MCF 10A (cell line): ENCODE results near the gene DVL1. TPM values are rescaled to one million over a fixed set of nuclear protein-coding genes. Genes with fewer than 3 reads are reported as not detected.
"Not testable (repeated sequence)": the region's sequence is repeated elsewhere in the genome, so short reads cannot be mapped to it uniquely, and the experiment has no call there.

Source experiments
- BruUV-seq: library from RNA; stranded (reverse); fragments of 400-500 nt; replicated peaks from 2 replicates; lab custom pipeline; 2021; lab: Mats Ljungman, UMichigan
- CTCF ChIA-PET: fragments of 300-600 bp; sonication (Branson Sonifier 250); formaldehyde crosslinking; extraction: SDS; loops from one replicate; lab custom pipeline; 2021; ENCODE audit warnings: antibody characterized with exemption, inconsistent platforms; lab: Yijun Ruan, JAX
- POLR2A ChIA-PET: fragments of 300-600, 350-650 bp; sonication (Branson Sonifier 250); formaldehyde crosslinking; extraction: SDS; loops from one replicate; lab custom pipeline; 2020; ENCODE audit warnings: antibody characterized with exemption, inconsistent platforms; lab: Yijun Ruan, JAX
- DNase-seq: peaks from one replicate; pipeline ENCODE4 v3.0.0-alpha.2; 2018; ENCODE audit not compliant: unreplicated experiment
- H3K27ac Mint-ChIP-seq: one replicate; pipeline ENCODE4 v1.8.0; 2022; ENCODE audit warnings: mild to moderate bottlenecking, low read depth, mixed read lengths; ENCODE audit not compliant: unreplicated experiment
- H3K27me3 Mint-ChIP-seq: one replicate; pipeline ENCODE4 v1.8.0; 2022; ENCODE audit warnings: mixed read lengths; ENCODE audit not compliant: insufficient read depth, unreplicated experiment
- H3K36me3 Mint-ChIP-seq: one replicate; pipeline ENCODE4 v1.8.0; 2022; ENCODE audit warnings: mild to moderate bottlenecking, moderate library complexity, mixed read lengths; ENCODE audit not compliant: insufficient read depth, unreplicated experiment
- H3K4me1 Mint-ChIP-seq: one replicate; pipeline ENCODE4 v1.8.0; 2022; ENCODE audit warnings: mixed read lengths; ENCODE audit not compliant: insufficient read depth, unreplicated experiment
- H3K4me3 Mint-ChIP-seq: one replicate; pipeline ENCODE4 v1.8.0; 2022; ENCODE audit warnings: mild to moderate bottlenecking, moderate library complexity, mixed read lengths; ENCODE audit not compliant: unreplicated experiment
- H3K9me3 Mint-ChIP-seq: one replicate; pipeline ENCODE4 v1.8.0; 2022; ENCODE audit warnings: mixed read lengths; ENCODE audit not compliant: unreplicated experiment
- intact Hi-C: fragments of 100-400 bp; cut with micrococcal nuclease; formaldehyde crosslinking; loops from 2 replicates; pipeline ENCODE4 v1.14.1; 2022
- total RNA-seq: library from RNA; stranded (reverse); gene quantifications from 2 replicates; pipeline ENCODE4 v1.2.3, GENCODE V29; 2022
- TF ChIP-seq, protein P1 (sequence below): fragments of 200-600 bp; IDR thresholded peaks from one replicate; pipeline ENCODE4 v1.8.0; 2022; ENCODE audit warnings: antibody characterized with exemption, mild to moderate bottlenecking; ENCODE audit not compliant: unreplicated experiment

The DVL1 gene
- total RNA-seq, 1 experiment from 2014 or later = 113 TPM

- ChIA-PET CTCF (interaction anchor here (0.6 kb wide), 1 partner anchor 57 kb away, joined by 3 read pairs; the partner anchor contains the start of gene AURKAIP1), POLR2A (interaction anchor here (0.6 to 1.5 kb wide), 11 partner anchors 8 to 359 kb away, joined by 3 to 12 read pairs (median 4); partner anchors contain the start of genes CCNL2 and NOC2L)
- peak overlapping the region; percentile 84 for H3K27ac Mint-ChIP-seq
- TF ChIP-seq, protein P1, sequence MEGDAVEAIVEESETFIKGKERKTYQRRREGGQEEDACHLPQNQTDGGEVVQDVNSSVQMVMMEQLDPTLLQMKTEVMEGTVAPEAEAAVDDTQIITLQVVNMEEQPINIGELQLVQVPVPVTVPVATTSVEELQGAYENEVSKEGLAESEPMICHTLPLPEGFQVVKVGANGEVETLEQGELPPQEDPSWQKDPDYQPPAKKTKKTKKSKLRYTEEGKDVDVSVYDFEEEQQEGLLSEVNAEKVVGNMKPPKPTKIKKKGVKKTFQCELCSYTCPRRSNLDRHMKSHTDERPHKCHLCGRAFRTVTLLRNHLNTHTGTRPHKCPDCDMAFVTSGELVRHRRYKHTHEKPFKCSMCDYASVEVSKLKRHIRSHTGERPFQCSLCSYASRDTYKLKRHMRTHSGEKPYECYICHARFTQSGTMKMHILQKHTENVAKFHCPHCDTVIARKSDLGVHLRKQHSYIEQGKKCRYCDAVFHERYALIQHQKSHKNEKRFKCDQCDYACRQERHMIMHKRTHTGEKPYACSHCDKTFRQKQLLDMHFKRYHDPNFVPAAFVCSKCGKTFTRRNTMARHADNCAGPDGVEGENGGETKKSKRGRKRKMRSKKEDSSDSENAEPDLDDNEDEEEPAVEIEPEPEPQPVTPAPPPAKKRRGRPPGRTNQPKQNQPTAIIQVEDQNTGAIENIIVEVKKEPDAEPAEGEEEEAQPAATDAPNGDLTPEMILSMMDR = no peak
- peaks cover 11% of the 10 kb centered on the region for H3K4me1 Mint-ChIP-seq
- H3K4me3 Mint-ChIP-seq = peak overlapping the region; percentile 19
- peaks cover 54% of the 10 kb centered on the region for H3K36me3 Mint-ChIP-seq
- DNase-seq = peak; percentile 94
- intact Hi-C loops = no loop called here
- TSS peak; percentile 7 for BruUV-seq
- H3K27me3 Mint-ChIP-seq = no peaks in the 10 kb centered on the region
- H3K9me3 Mint-ChIP-seq = no peaks in the 10 kb centered on the region
Measured at GRCh38 chr1:1318131-1318652, 31.0 kb downstream of the DVL1 start.

DNA sequence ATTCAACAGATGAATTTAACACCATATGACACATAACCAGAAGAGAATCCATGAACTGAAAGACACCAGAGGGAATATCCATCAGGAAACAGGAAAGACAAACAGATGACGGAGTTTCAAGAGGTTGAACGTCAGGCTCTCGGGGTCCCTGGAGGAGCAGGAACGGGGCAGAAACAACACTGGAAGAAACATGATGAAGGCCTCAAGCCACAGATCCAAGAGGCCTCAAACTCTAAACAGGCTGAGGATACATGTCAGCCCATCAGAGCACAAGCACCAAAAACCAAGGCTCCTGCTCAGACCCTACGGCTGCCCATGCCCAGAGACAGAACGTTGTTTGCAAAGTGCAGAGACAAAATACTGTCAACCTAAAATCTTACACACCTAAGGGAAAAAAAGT is 31.8 kb downstream of the DVL1 start:
- peak overlapping the region; percentile 29 for H3K4me3 Mint-ChIP-seq
- no peaks in the 10 kb centered on the region for H3K27me3 Mint-ChIP-seq
- BruUV-seq = TSS peak; percentile 44
- TF ChIP-seq, protein P1 = no peak
- DNase-seq = no peak
- H3K4me1 Mint-ChIP-seq = peaks cover 10% of the 10 kb centered on the region
- no peaks in the 10 kb centered on the region for H3K9me3 Mint-ChIP-seq
- intact Hi-C loops = no loop called here
- POLR2A ChIA-PET = interaction anchor here (0.6 to 1.4 kb wide), 6 partner anchors 8 to 349 kb away, joined by 3 to 12 read pairs (median 4); no protein-coding TSS in a partner anchor
- peak overlapping the region; percentile 84 for H3K27ac Mint-ChIP-seq
- CTCF ChIA-PET = interaction anchor here (0.7 kb wide), 1 partner anchor 349 kb away, joined by 3 read pairs; no protein-coding TSS in a partner anchor
- peaks cover 61% of the 10 kb centered on the region for H3K36me3 Mint-ChIP-seq

GRCh38 chr1:1316199-1316598 is 33.0 kb downstream of the DVL1 start:
- H3K27ac Mint-ChIP-seq, intact Hi-C loops, DNase-seq, H3K9me3 Mint-ChIP-seq, BruUV-seq, H3K27me3 Mint-ChIP-seq, H3K4me1 Mint-ChIP-seq, H3K4me3 Mint-ChIP-seq: not testable (repeated sequence)
- peaks cover 67% of the 10 kb centered on the region for H3K36me3 Mint-ChIP-seq
- POLR2A ChIA-PET = interaction anchor here (0.8 to 1.2 kb wide), 2 partner anchors 9 to 11 kb away, joined by 3 read pairs; no protein-coding TSS in a partner anchor
- CTCF ChIA-PET = interaction anchor here (0.7 kb wide), 1 partner anchor 9 kb away, joined by 4 read pairs; no protein-coding TSS in a partner anchor

DNA sequence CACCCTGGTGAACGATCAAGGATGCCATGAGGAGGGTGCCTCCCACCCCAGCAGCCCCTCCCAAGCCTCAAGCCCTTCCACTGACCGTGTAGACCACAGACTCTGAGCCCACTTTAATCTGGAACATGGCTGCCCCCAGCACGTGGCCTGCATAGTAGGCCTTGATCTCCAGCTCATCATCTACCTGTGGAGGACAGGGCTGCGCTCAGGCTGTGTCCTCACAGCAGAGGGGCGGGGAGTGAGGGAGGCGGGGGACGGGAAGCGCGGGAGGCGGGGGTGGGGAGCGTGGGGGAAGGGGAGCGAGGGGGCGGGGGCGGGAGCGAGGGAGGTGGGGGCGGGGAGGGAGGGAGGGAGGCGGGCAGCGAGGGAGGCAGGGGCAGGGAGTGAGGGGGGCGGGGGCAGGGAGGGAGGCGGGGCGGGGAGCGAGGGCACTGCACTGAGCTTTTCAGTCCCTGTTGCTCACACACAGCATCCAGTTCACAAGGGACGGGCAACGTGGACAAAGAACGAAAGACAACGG is 33.7 kb downstream of the DVL1 start:
- no peak overlapping the region for H3K4me3 Mint-ChIP-seq
- ChIA-PET POLR2A (interaction anchor here (0.7 kb wide), 1 partner anchor 305 kb away, joined by 6 read pairs; no protein-coding TSS in a partner anchor), CTCF (interaction anchor here (1.2 kb wide), 1 partner anchor 190 kb away, joined by 3 read pairs; no protein-coding TSS in a partner anchor)
- intact Hi-C loops = no loop called here
- DNase-seq = no peak
- H3K9me3 Mint-ChIP-seq = no peaks in the 10 kb centered on the region
- H3K27ac Mint-ChIP-seq = no peak overlapping the region
- peaks cover 5% of the 10 kb centered on the region for H3K4me1 Mint-ChIP-seq
- no TSS peak for BruUV-seq
- no peaks in the 10 kb centered on the region for H3K27me3 Mint-ChIP-seq
- H3K36me3 Mint-ChIP-seq = peaks cover 74% of the 10 kb centered on the region
- TF ChIP-seq, protein P1 = no peak
